ENCODE data around the gene SMARCA2. TPM values are rescaled to one million over a fixed set of nuclear protein-coding genes. Genes with fewer than 3 reads are reported as not detected.

The SMARCA2 gene
- total and polyA plus RNA-seq, 4 donors, result 18.8 to 67.0 (median 41.1) TPM

DNA sequence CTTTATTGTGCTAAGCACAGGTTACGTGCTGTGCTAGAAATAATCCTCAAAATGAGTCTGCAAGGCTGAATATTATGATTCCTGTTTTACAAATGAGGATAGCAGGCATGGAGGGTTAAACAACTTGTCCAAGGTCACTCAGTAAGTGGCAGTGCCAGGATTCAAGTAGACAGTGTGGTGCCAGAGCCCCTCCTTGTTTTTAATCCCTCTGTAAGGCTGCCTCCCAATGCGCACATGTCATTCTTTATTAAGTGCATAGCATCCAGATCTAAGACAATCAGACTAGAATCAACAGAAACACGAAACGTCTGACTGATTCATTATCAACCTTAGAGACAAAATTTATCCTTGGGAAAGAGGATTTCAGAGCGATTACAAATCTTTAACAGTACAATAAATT, 199.6 kb downstream of the SMARCA2 start:
- H3K4me3 ChIP-seq (ENCODE audit: low read depth in 1 of 3, low read length in 3 of 3), result no peak overlapping the region
- DNase-seq (ENCODE audit: low spot score), result no peak
- TF ChIP-seq, protein P1, sequence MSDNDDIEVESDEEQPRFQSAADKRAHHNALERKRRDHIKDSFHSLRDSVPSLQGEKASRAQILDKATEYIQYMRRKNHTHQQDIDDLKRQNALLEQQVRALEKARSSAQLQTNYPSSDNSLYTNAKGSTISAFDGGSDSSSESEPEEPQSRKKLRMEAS (IDR thresholded peaks at IDR 0.05), result no peak
- no peak for TF ChIP-seq YY1 (IDR thresholded peaks at IDR 0.05)
- TF ChIP-seq, protein P2, sequence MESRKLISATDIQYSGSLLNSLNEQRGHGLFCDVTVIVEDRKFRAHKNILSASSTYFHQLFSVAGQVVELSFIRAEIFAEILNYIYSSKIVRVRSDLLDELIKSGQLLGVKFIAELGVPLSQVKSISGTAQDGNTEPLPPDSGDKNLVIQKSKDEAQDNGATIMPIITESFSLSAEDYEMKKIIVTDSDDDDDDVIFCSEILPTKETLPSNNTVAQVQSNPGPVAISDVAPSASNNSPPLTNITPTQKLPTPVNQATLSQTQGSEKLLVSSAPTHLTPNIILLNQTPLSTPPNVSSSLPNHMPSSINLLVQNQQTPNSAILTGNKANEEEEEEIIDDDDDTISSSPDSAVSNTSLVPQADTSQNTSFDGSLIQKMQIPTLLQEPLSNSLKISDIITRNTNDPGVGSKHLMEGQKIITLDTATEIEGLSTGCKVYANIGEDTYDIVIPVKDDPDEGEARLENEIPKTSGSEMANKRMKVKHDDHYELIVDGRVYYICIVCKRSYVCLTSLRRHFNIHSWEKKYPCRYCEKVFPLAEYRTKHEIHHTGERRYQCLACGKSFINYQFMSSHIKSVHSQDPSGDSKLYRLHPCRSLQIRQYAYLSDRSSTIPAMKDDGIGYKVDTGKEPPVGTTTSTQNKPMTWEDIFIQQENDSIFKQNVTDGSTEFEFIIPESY (IDR thresholded peaks at IDR 0.05), result no peak
- no peak for TF ChIP-seq TAF1 (conservative IDR thresholded peaks at IDR 0.05)
- TF ChIP-seq HNF4G (IDR thresholded peaks at IDR 0.05), result no peak
- no peak for TF ChIP-seq EGR1 (IDR thresholded peaks at IDR 0.05; ENCODE audit: low read depth in 2 of 2)
- TF ChIP-seq HNF4A (conservative IDR thresholded peaks at IDR 0.05), result no peak
- TF ChIP-seq, protein P3, sequence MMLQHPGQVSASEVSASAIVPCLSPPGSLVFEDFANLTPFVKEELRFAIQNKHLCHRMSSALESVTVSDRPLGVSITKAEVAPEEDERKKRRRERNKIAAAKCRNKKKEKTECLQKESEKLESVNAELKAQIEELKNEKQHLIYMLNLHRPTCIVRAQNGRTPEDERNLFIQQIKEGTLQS (IDR thresholded peaks at IDR 0.05), result no peak
- no peak for TF ChIP-seq SP1 (IDR thresholded peaks at IDR 0.05)
- no peak for TF ChIP-seq RAD21 (IDR thresholded peaks at IDR 0.05)
- TF ChIP-seq JUND (IDR thresholded peaks at IDR 0.05), result no peak
- no peak for TF ChIP-seq FOXA1 (IDR thresholded peaks at IDR 0.05)
- TF ChIP-seq GABPA (IDR thresholded peaks at IDR 0.05 in 1 of 2, conservative IDR thresholded peaks at IDR 0.05 in 1 of 2), result no peak
- TF ChIP-seq, protein P4, sequence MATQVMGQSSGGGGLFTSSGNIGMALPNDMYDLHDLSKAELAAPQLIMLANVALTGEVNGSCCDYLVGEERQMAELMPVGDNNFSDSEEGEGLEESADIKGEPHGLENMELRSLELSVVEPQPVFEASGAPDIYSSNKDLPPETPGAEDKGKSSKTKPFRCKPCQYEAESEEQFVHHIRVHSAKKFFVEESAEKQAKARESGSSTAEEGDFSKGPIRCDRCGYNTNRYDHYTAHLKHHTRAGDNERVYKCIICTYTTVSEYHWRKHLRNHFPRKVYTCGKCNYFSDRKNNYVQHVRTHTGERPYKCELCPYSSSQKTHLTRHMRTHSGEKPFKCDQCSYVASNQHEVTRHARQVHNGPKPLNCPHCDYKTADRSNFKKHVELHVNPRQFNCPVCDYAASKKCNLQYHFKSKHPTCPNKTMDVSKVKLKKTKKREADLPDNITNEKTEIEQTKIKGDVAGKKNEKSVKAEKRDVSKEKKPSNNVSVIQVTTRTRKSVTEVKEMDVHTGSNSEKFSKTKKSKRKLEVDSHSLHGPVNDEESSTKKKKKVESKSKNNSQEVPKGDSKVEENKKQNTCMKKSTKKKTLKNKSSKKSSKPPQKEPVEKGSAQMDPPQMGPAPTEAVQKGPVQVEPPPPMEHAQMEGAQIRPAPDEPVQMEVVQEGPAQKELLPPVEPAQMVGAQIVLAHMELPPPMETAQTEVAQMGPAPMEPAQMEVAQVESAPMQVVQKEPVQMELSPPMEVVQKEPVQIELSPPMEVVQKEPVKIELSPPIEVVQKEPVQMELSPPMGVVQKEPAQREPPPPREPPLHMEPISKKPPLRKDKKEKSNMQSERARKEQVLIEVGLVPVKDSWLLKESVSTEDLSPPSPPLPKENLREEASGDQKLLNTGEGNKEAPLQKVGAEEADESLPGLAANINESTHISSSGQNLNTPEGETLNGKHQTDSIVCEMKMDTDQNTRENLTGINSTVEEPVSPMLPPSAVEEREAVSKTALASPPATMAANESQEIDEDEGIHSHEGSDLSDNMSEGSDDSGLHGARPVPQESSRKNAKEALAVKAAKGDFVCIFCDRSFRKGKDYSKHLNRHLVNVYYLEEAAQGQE (IDR thresholded peaks at IDR 0.05), result no peak
- TF ChIP-seq RXRA (IDR thresholded peaks at IDR 0.05), result no peak
- no peak for TF ChIP-seq FOXA2 (IDR thresholded peaks at IDR 0.05)
- TF ChIP-seq NR2F2 (IDR thresholded peaks at IDR 0.05), result no peak
- TF ChIP-seq, protein P5, sequence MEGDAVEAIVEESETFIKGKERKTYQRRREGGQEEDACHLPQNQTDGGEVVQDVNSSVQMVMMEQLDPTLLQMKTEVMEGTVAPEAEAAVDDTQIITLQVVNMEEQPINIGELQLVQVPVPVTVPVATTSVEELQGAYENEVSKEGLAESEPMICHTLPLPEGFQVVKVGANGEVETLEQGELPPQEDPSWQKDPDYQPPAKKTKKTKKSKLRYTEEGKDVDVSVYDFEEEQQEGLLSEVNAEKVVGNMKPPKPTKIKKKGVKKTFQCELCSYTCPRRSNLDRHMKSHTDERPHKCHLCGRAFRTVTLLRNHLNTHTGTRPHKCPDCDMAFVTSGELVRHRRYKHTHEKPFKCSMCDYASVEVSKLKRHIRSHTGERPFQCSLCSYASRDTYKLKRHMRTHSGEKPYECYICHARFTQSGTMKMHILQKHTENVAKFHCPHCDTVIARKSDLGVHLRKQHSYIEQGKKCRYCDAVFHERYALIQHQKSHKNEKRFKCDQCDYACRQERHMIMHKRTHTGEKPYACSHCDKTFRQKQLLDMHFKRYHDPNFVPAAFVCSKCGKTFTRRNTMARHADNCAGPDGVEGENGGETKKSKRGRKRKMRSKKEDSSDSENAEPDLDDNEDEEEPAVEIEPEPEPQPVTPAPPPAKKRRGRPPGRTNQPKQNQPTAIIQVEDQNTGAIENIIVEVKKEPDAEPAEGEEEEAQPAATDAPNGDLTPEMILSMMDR (IDR thresholded peaks at IDR 0.05; ENCODE audit: low read depth, low read length, missing input control), result no peak
- H3K9ac ChIP-seq (ENCODE audit: low read depth in 1 of 2, low read length in 2 of 2), result no peak overlapping the region
- no peak overlapping the region for H3K27ac ChIP-seq (ENCODE audit: low read depth in 1 of 2, low read length in 2 of 2)
- H3K27me3 ChIP-seq (ENCODE audit: control insufficient read depth in 4 of 4, insufficient read depth in 4 of 4, low read length in 3 of 4), result no peaks in the 10 kb centered on the region
- WGBS, result 89% methylated on average over 5 of the region's 5 CpGs
- no peaks in the 10 kb centered on the region for H3K4me1 ChIP-seq (ENCODE audit: control insufficient read depth in 4 of 4, insufficient read depth in 4 of 4, low read length in 3 of 4)
- H3K36me3 ChIP-seq (ENCODE audit: control insufficient read depth in 4 of 4, insufficient read depth in 3 of 4, low read depth in 1 of 4, low read length in 3 of 4), result no peaks in the 10 kb centered on the region
- H3K9me3 ChIP-seq (ENCODE audit: control insufficient read depth in 4 of 4, low read length in 3 of 4), result no peaks in the 10 kb centered on the region

Data from liver (tissue), 9 donors.